HG03469 (cell line): ENCODE data around the gene TTC21B.
"Not testable (repeated sequence)": the region's sequence is repeated elsewhere in the genome, so short reads cannot be mapped to it uniquely, and the experiment has no call there.

Experiments used
- ATAC-seq: cut with Tn5 transposase; IDR thresholded peaks from one replicate; pipeline ENCODE4 v1.9.1; 2021; ENCODE audit warnings: mild to moderate bottlenecking, moderate library complexity, moderate number of reproducible peaks; ENCODE audit not compliant: unreplicated experiment

Gene TTC21B

DNA sequence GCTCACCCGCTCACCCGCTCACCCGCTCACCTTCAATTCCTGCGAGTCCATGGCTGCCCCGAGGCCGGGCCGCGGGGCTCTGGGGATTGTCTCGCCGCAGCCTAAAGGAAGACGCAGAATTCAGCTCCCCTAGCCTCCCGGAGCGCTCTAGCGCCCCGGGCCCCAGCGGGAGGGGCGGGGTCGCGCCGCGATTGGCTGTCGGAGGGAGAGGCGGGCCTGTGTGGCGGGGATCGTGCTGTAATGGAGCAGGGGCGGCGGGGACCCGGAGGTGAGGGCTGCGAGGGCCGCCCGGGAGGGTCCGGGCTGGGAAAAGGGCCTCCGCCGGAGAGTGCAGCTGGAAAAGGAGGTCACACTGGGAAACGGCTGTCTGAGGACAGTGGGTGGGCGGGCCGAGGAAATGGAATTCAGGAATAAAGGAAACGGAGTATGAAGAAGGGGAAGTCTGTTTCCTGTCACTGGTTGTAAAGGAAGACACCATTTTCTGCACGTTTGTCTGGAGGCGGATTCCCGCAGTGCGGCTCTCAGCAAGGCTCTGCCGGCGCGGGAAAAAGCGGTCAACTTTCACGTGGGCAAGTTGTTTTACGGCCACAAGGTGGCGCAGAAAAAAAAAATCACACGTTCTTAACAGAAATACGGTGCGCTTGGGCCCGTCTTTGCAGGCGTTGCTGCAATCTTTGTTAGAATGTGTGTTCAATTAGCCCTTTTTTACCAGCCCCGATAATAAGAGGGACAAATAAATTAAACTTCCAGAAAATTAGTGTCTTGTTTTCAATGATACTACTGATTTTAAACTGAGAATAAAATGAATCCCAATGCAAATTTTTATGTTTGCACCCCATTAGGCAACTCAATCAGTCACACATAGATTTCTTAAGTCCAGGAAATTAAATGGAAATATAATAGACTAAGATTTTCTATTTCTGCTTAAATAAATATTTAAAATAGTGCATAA, at the start of gene TTC21B:
TSS of gene TTC21B (minus strand) at position 122 of the 952 bp plus-strand sequence. CDS start at position 51, 71 bp downstream.
- peak; percentile 77 for ATAC-seq

DNA sequence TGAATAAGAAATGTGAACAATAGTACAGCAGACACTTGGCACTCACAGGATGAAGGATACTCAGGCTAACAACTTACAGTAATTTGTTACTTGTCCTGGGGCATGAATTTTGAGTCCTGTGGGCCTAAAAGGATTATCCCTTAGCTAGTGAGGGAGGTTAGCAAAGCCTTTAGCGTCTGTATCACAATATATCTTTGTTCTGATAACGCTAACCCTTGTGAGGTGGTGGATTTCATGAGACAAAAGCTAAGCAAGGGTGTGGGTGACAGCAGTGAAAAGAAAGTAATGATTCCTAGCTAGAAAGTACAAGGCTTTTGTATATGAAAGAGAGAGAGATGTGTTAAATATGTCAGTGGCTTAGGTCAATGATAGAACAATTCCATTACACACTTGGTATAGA, 46.8 kb upstream of the TTC21B start:
- ATAC-seq, result no peak

DNA sequence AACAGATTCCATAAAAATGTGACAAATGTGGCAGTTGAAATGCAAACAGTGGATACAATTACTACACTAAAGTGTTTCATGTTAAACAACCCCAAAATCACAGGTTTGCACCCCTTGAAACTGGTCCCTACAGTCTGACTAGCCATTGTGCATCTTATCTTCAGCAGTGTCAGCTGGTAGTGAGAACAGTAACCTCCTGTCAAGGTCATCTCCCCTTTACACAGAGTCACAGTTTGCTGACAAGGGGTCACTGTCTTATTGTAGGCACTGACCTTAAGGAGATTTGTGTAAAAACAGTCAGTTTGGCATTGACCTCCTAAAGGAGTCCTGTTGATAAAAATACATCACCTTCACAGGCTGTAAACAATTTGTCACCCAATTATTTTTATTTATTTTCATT, 37.3 kb upstream of the TTC21B start:
- ATAC-seq, result no peak

DNA sequence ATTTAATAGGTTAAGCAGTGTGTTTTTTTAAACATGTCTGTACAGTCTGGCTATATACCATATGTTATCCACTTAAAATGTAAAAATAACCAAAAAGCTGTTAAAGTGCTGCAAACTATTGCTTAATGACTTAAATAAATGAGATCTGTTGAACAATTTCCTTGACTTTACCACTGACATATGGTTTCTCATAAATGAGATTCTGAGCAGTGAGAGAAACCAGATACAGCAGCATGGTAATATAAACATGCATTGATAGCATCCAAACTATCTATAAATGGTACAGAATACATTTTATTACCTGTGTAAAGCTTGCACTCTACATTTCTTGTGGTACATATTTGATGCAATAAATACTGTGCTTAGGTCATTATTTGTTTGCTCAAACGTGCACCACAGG, 36.3 kb upstream of the TTC21B start:
- no peak for ATAC-seq

DNA sequence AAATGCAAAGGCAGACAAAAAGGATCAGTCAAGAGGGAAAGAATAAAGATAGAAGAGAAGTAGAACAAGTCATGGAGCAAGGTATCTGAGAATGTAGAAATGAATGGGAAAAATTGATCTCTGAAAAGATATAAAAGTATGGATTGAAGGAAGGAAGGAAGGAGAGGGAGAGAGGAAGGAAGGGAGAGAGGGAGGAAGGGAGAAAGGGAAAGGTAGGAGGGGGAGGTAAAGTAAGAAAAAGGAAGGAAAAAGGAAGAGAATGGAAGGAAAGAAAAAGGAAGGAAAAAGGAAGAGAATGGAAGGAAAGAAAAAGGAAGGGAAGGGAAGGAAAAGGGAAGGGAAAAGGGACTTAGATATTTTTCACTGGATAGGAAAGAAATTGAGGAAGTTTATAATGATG, 31.5 kb upstream of the TTC21B start:
- ATAC-seq, result no peak

DNA sequence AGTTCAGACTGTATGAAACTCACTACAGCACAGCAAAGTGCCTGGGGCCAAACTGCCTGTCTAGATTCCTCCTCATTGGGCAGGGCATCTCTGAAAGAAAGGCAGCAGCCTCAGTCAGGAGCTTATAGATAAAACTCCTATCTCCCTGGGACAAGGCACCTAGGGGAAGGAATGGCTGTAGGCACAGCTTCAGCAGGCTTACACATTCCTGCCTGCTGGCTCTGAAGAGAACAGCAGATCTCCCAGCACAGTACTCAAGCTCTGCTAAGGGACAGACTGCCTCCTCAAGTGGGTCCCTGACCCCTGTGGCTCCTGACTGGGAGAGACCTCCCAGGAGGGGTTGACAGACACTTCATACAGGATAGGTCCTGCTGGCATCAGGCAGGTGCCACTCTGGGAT, 18.6 kb upstream of the TTC21B start:
- ATAC-seq, result not testable (repeated sequence)

DNA sequence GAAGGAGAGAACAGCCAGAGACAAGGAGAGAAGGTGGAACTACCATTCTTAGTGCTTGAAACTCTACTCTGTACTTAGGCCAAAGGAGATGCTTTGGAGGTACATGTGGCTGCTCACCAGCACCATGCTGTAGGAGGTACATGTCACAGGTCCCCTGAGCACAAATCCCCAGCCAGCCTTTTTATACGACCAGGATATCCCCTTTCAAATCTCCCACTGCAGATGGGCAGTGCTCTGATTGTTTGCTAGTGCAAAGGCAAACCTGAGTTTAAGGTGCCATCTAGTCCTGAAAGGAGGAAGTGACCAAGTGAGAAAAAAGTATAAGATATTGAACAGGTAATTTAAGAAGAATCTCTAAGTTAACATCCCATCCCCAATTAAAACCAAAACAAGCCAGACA, 17.1 kb upstream of the TTC21B start:
- ATAC-seq, result no peak

DNA sequence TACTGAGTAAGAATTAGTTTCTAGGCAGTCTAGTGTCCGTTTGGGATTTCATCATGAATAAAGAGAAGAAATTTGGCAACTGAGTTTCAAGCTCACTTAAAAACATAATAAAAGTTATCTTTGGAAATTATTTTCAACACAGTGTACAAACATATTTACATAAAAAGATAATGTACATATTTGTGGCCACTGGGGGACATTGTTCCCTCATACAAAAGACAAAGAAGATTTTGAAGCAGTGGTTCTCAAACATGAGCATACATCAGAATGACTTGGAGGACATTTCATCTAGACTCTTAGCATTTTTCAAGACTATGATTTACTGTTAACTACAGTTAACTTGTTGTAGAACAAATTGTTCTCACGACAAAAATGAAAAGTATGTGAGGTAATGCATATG, 15.7 kb upstream of the TTC21B start:
- no peak for ATAC-seq

DNA sequence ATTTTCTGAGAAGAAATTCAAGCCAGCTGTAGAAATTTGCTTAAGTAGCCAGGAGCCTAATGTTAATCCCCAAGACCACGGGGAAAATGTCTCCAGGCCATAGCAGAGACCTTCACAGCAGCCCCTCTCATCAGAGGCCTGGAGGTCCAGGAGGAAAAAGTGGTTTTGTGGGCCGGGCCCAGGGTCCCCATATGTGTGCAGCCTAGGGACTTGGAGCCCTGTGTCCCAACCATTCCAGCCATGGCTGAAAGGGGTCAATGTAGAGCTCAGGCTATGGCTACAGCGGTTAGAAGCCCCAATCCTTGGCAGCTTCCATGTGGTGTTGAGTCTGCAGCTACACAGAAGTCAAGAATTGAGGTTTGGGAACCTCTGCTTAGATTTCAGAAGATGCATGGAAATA, 14.2 kb upstream of the TTC21B start:
- no peak for ATAC-seq

DNA sequence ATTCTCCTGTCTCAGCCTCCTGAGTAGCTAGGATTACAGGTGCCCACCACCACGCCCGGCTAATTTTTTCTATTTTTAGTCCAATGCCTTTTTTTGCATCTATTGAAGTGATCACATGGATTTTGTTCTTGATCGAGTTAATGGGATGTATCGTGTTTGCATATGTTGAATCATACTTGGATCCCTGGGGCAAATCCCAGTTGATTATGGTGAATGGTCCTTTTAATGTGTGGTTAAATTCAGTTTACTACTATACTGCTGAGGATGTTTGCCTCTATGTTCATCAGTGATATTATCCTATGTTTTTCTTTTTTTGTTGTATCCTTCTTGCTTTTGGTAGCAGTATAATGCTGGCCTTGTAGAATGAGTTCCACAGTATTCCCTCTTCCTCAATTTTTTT, 8.2 kb upstream of the TTC21B start:
- ATAC-seq, result no peak

DNA sequence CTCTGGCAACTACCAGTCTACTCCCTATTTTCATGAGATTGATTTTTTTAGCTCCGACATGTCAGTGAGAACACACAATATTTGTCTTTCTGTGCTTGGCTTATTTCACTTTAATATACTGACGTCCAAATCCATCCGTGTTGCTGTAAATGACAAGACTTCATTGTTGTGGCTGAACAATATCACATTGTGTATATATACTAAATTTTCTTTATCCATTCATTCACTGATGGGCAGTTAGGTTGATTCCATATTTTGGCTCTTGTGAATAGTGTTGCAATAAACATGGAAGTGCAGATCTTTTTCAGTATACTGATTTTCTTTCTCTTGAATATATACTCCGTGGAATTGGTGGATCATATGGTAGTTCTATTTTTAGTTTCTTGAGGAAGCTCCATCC, 5.8 kb upstream of the TTC21B start:
- no peak for ATAC-seq

DNA sequence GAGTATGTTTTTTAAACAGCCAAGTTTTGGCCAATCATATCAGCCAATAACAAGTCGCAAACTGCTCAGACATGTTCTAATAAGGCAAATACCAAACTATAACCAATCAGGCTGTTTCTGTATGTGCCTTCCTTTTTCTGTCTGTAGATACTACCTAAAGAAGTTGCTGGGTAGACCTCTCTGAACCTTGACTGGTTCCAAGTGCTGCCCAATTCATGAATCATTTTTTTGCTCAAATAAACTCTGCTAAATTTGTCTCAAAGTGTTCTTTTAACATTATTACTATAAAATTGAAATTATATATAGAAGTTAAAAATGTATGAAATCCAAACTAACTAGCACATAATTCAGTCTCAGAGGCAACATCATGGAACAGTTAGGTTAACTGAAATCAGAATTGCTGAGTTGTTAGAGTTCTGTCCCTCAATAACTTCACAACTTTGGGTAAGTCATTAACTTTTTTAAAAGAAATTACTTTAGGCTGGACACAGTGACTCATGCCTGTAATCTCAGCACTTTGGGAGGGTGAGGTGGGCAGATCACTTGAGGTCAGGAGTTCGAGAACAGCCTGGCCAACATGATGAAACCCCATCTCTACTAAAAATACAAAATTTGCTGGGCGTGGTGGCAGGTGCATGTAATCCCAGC, 4.9 kb upstream of the TTC21B start:
- ATAC-seq, result no peak

DNA sequence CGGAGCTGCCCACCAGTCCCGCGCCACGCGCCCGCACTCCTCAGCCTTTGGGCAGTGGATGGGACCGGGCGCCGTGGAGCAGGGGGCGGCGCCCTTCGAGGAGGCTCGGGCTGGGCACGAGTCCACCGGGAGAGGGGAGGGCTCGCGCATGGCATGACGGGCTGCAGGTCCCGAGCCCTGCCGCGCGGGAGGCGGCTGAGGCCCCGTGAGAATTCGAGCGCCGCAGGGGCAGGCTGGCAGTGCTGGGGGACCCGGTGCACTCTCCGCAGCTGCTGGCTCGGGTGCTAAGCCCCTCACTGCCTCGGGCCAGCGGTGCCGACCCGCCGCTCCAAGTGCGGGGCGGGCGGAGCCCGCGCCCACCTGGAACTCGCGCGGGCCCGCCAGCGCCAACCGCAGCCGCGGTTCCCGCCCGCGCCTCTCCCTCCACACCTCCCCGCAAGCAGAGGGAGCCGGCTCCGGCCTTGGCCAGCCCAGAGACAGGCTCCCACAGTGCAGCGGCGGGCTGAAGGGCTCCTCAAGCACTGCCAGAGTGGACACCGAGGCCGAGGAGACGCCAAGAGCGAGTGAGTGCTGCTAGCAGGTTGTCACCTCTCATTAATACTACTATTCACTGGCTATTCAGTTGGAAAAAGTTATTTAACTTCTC, 3.6 kb upstream of the TTC21B start:
- no peak for ATAC-seq

DNA sequence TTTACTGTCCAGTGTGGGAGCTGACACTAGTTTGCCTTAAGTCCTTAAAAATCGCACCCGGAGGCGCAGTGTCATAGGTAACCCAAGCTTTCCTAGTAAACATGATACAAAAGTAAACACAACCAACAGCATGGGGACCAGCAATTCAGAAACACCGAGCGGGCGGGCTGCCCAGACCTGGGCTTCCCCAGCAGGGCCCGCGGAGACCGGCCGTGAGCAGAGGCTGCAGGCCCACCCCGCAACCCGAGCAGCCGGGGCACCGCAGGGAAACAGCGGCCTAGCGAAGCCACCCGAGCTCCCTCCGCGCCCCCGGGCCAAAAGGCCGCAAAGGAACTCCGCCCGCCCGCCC, 296 bp downstream of the TTC21B start:
- peak; percentile 14 for ATAC-seq

DNA sequence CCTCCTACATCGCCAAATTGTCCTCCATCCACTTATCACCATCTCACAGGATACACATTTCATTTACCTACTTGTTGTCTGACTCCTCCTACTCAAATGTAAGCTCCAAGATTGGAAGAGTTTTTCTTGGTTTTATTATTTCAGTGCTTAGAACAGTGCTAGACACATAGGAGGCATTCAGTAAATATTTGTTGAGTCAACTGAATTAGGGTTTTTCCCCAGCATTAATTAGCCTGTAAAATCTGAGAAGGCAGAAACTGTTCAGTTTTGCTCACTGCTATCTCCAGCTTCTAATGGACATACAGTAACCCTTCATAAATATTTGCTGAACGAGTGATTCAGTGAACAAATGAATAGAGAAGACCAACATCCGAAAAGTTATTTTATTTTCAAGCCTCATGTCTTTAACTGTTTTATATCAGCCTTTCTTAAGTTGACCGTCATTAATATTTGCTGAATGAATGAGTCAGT, 800 bp downstream of the TTC21B start:
- no peak for ATAC-seq

DNA sequence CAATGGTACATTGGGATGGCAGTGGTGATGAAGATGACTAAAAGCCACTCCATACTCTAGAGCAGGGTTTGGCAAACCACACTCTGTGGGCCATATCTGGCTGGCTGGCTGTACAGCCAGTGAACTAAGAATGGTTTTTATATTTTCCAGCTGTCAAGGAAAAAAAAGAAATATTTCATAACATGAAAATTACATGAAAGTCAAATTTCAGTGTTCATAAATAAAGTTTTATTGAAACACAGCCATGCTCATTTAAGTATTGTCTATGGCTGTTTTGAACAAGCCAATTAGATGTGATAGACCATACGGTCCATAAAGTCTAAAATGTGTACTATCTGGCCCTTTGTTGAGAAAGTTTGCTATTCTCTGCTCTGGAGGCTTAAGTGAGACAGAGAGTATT, 1.5 kb downstream of the TTC21B start:
- no peak for ATAC-seq

DNA sequence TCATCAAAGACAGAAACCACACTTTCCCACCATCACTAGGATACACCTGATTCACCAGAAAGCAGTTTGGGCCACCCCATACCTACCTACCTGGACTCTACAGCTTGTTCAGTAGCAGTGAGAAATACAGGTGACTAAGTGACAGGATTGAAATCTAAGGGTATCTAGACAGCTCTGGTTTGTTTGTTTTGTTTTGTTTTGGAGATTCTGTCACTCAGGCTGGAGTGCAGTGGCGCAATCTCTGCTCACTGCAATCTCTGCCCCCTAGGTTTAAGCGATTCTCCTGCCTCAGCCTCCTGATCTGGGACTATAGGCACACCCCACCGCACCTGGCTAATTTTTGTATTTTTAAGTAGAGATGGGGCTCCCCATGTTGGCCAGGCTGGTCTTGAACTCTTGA, 3.1 kb downstream of the TTC21B start:
- ATAC-seq, result no peak

DNA sequence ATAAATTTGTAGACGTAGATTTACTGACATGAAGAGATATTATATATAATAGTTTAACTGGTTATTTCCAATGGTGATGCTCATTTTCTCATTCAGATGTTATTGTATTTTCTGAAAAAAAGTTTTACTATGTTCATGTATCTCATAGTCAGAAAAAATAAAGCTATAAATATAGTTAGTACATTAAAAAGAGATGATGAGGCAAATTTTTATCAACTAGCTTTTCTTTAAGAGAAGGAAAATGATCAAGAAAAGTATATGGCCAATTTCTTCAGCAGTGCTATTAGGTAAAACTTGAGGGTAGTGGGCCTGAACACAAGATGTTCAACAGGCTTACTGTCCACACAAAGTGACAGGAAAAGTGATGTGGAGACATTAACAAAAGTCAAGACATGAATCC, 11.7 kb downstream of the TTC21B start:
- no peak for ATAC-seq

DNA sequence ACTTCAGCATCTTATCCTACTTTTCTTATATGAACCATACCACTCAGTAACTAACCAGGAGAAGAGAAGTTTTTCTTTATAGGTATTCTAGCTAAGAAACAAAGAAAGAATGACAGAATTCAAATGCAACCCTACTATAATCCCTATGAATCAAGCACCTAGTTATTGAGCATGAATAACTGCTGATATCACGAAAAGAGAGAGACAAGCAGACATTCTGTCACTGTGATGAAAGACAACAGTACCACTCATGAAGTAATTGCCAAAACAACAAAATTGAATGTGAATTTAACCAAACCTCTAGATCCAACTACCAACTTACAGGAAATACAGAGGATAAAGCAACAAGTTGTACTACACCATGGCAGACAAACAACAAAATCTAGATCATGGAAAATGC, 15.3 kb downstream of the TTC21B start:
- no peak for ATAC-seq

DNA sequence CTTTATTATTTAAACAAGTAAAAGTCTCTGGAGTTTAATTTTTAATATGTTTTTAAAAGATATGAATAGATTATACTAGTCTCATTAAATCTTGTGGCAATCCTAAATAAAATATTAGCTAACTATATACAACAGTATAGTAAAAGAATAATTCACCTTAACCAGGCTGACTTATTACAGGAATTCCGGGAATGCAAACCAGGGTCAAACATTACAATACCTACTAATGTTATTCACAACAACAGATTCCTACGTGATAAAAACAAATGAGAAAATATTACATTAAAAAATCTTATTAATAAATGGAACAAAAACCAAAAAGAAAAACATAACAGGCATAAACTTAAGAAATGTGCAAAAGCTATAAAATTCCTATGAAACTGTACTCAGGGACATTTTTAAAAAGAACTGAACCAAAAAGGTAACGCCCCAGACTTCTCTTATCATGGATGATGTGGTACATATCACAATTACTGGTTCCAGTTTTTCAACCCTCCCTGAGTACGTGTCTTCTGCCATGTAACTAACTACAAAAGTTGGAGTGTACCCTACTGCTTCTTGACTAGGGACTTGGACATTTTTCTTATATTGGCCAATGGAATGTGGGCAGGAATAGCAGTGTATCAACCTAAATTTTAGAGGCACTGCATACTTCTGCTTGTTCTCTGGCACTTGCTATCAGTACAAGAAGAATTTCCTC, 20.2 kb downstream of the TTC21B start:
- ATAC-seq, result no peak

DNA sequence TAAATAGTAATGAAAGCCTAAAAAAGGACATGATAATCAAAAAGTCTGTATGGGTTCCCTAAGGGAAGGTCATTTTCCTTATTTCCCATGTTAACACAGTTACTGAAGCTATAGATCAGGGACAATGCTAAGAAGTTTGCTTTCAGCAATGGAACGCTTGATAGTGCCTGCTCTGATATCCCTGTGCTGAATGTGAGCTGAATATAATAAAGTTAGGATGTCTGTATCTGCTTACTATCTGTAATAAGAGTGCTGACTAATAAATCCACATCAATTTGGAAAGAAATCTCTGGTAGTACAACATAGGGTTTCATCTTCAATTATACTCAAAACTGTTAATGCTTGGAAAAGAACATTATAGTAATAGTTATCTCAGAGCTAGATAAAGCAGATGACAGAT, 25.8 kb downstream of the TTC21B start:
- no peak for ATAC-seq
